RWPE2 (cell line): ENCODE results near the gene CUL3.

ENCODE experiments used
- ATAC-seq: fragments of 200-7000 bp; cut with Tn5 transposase; 3 replicates; pipeline ENCODE4 v1.9.1; 2021; ENCODE audit warnings: low read depth
- DNase-seq: peaks from one replicate; pipeline ENCODE4 v3.0.0-alpha.2; 2020; ENCODE audit warnings: low spot score
- H3K27ac ChIP-seq: fragments of 450-650 bp; 2 replicates; pipeline ENCODE4 v1.5.1; 2017; ENCODE audit warnings: mild to moderate bottlenecking; ENCODE audit not compliant: poor library complexity, severe bottlenecking
- H3K27me3 ChIP-seq: fragments of 250-450 bp; sonication (Bioruptor Pico); 2 replicates; pipeline ENCODE4 v1.5.1; 2021; ENCODE audit warnings: mild to moderate bottlenecking, moderate library complexity; ENCODE audit not compliant: insufficient read depth, poor library complexity, severe bottlenecking
- H3K36me3 ChIP-seq: fragments of 250-450 bp; sonication (Bioruptor Pico); 2 replicates; pipeline ENCODE4 v1.5.1; 2020; ENCODE audit warnings: low read depth, mild to moderate bottlenecking, moderate library complexity
- H3K4me1 ChIP-seq: fragments of 250-450 bp; sonication (Bioruptor Pico); 2 replicates; pipeline ENCODE4 v1.5.1; 2021; ENCODE audit warnings: mild to moderate bottlenecking, moderate library complexity; ENCODE audit not compliant: insufficient read depth, poor library complexity, severe bottlenecking
- H3K4me3 ChIP-seq: fragments of 250-450 bp; sonication (Bioruptor Pico); 2 replicates; pipeline ENCODE4 v1.5.1; 2021; ENCODE audit warnings: mild to moderate bottlenecking, moderate library complexity; ENCODE audit not compliant: severe bottlenecking
- H3K9me3 ChIP-seq: fragments of 250-450 bp; sonication (Bioruptor Pico); 2 replicates; pipeline ENCODE4 v1.5.1; 2021; ENCODE audit warnings: mild to moderate bottlenecking, moderate library complexity; ENCODE audit not compliant: severe bottlenecking
- TF ChIP-seq, protein P1 (sequence below): fragments of 450-650 bp; IDR thresholded peaks from one replicate; pipeline ENCODE4 v1.5.1; 2017; ENCODE audit warnings: mild to moderate bottlenecking, moderate library complexity; ENCODE audit not compliant: poor library complexity, severe bottlenecking

Gene CUL3

DNA sequence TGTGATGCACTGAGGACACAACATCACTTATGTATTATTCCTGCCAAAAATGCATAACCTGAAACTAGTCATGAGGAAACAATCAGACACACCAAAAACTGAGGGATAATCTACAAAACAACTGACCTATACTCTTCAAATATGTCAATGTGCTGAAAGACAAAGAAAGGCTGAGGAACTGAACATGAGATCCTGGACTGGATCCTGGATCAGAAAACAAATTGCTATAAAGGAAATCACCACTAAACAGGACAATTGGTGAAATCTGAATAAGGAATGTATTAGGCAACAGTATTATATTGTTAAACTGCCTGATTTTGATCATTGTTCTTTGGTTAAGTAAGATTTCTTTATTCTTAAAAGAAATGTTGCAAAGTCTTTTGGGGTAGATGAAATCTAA lies 28.8 kb downstream of the CUL3 start:
- Histone ChIP-seq H3K4me1 (no peaks in the 10 kb centered on the region), H3K9me3 (no peaks in the 10 kb centered on the region), H3K27ac (no peak overlapping the region), H3K27me3 (no peaks in the 10 kb centered on the region), H3K4me3 (no peak overlapping the region), H3K36me3 (peaks cover 37% of the 10 kb centered on the region)
- TF ChIP-seq, protein P1, sequence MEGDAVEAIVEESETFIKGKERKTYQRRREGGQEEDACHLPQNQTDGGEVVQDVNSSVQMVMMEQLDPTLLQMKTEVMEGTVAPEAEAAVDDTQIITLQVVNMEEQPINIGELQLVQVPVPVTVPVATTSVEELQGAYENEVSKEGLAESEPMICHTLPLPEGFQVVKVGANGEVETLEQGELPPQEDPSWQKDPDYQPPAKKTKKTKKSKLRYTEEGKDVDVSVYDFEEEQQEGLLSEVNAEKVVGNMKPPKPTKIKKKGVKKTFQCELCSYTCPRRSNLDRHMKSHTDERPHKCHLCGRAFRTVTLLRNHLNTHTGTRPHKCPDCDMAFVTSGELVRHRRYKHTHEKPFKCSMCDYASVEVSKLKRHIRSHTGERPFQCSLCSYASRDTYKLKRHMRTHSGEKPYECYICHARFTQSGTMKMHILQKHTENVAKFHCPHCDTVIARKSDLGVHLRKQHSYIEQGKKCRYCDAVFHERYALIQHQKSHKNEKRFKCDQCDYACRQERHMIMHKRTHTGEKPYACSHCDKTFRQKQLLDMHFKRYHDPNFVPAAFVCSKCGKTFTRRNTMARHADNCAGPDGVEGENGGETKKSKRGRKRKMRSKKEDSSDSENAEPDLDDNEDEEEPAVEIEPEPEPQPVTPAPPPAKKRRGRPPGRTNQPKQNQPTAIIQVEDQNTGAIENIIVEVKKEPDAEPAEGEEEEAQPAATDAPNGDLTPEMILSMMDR: no peak
- no peak for DNase-seq
- ATAC-seq: no peak

GRCh38 chr2:224555823-224556366 lies 29.3 kb downstream of the CUL3 start:
- peaks cover 37% of the 10 kb centered on the region for H3K36me3 ChIP-seq
- no peak overlapping the region for H3K27ac ChIP-seq
- TF ChIP-seq, protein P1: no peak
- ATAC-seq: no peak
- H3K27me3 ChIP-seq: no peaks in the 10 kb centered on the region
- no peaks in the 10 kb centered on the region for H3K4me1 ChIP-seq
- no peak overlapping the region for H3K4me3 ChIP-seq
- H3K9me3 ChIP-seq: no peaks in the 10 kb centered on the region
- DNase-seq: no peak

DNA sequence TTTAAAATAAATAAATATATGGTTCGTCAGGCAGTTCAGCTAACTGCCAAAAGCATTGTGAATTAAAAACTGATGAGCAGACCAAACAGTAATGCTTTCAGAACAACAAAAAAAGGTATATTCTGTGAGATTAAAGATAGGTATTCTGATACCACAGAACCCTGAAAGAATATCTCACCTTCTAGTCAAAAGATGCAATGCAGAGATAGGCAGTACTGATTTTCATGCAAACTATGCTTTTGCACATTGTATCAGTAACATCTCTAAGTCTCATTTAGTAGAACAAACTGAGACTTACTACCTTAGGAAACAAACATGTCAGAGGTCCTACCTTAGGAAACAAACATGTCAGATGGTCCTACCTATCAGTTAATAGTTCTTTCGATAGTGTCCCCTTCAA lies 32.4 kb downstream of the CUL3 start:
- TF ChIP-seq, protein P1: no peak
- Histone ChIP-seq H3K4me3 (no peak overlapping the region), H3K27me3 (no peaks in the 10 kb centered on the region), H3K27ac (no peak overlapping the region), H3K36me3 (peaks cover 50% of the 10 kb centered on the region), H3K9me3 (no peaks in the 10 kb centered on the region), H3K4me1 (no peaks in the 10 kb centered on the region)
- no peak for DNase-seq
- ATAC-seq: no peak

DNA sequence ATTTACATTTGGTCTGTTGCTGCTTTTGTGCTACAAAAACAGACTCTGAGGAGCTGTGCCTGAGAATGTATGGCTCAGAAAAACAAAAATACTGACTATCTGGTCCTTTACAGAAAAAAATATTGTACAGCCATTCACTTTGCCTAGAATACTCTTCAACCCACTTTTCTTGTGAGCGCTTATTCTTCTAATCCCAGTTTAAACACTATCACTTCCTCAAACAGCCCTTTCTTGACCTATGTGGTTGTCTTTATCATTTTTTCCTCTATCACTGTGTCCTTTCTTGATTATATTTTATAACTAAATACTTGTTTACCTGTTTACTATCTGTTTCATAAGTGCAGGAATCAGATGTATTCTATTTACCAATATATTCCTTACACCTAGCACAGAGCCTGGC lies 33.5 kb downstream of the CUL3 start:
- TF ChIP-seq, protein P1: no peak
- no peak for DNase-seq
- ATAC-seq: no peak
- Histone ChIP-seq H3K27me3 (no peaks in the 10 kb centered on the region), H3K4me3 (no peak overlapping the region), H3K4me1 (no peaks in the 10 kb centered on the region), H3K36me3 (peaks cover 54% of the 10 kb centered on the region), H3K9me3 (no peaks in the 10 kb centered on the region), H3K27ac (no peak overlapping the region)

- H3K27ac ChIP-seq: no peak overlapping the region
- no peak overlapping the region for H3K4me3 ChIP-seq
- H3K36me3 ChIP-seq: peaks cover 35% of the 10 kb centered on the region
These were observed 38.2 kb downstream of the CUL3 start for GRCh38 chr2:224546926-224547325.

More at GRCh38 chr2:224546926-224547325, 38.2 kb downstream of the CUL3 start:
- Histone ChIP-seq H3K4me1 (peaks cover 3% of the 10 kb centered on the region), H3K9me3 (no peaks in the 10 kb centered on the region), H3K27me3 (no peaks in the 10 kb centered on the region)
- TF ChIP-seq, protein P1: no peak
- no peak for ATAC-seq
- no peak for DNase-seq
